Measurements from ENCODE around the gene PEX16.

The PEX16 gene

GRCh38 chr11:45917623-45918330 lies at the start of gene PEX16:
Gene PEX16 (minus strand): TSS chr11:45917877. CDS start chr11:45917811, 66 bp downstream.
- peak; percentile 89 for DNase-seq

GRCh38 chr11:45964911-45965389 lies 47.3 kb upstream of the PEX16 start:
- DNase-seq = no peak

- DNase-seq = peak; percentile 17
Measured at GRCh38 chr11:45961751-45962240, 44.1 kb upstream of the PEX16 start.

GRCh38 chr11:45960387-45961095 lies 42.9 kb upstream of the PEX16 start:
- DNase-seq = no peak

- DNase-seq = no peak
Measured at GRCh38 chr11:45959851-45960250, 42.2 kb upstream of the PEX16 start.

GRCh38 chr11:45949992-45950407 lies 32.3 kb upstream of the PEX16 start:
- DNase-seq = no peak

- DNase-seq = no peak
Measured at GRCh38 chr11:45948356-45948755, 30.7 kb upstream of the PEX16 start.

- DNase-seq = no peak
Measured at GRCh38 chr11:45947885-45948284, 30.2 kb upstream of the PEX16 start.

GRCh38 chr11:45945397-45945999 lies 27.8 kb upstream of the PEX16 start:
- DNase-seq = no peak

GRCh38 chr11:45942381-45942780 lies 24.7 kb upstream of the PEX16 start:
- DNase-seq = no peak

- DNase-seq = no peak
Measured at GRCh38 chr11:45941285-45941684, 23.6 kb upstream of the PEX16 start.

GRCh38 chr11:45939836-45940235 lies 22.2 kb upstream of the PEX16 start:
- no peak for DNase-seq

- DNase-seq = no peak
Measured at GRCh38 chr11:45937916-45938315, 20.2 kb upstream of the PEX16 start.

- no peak for DNase-seq
Measured at GRCh38 chr11:45936511-45937054, 18.9 kb upstream of the PEX16 start.

- DNase-seq = no peak
Measured at GRCh38 chr11:45935349-45936064, 17.8 kb upstream of the PEX16 start.

GRCh38 chr11:45934580-45935318 lies 17.1 kb upstream of the PEX16 start:
- no peak for DNase-seq

- DNase-seq = no peak
Measured at GRCh38 chr11:45933846-45934579, 16.3 kb upstream of the PEX16 start.

GRCh38 chr11:45933131-45933831 lies 15.6 kb upstream of the PEX16 start:
- DNase-seq = no peak

GRCh38 chr11:45932217-45932616 lies 14.5 kb upstream of the PEX16 start:
- no peak for DNase-seq

- DNase-seq = no peak
Measured at GRCh38 chr11:45931739-45932138, 14.1 kb upstream of the PEX16 start.
